ENCODE measurements around the gene PARVG. TPM values are rescaled to one million over a fixed set of nuclear protein-coding genes. Genes with fewer than 3 reads are reported as not detected.

Gene PARVG
- total and polyA plus RNA-seq, 2 donors (not counting 3 experiments of a cell fraction or from before 2014, with no cell fraction given): 0.82 TPM; not detected in 1

GRCh38 chr22:44206330-44206645 is 25.6 kb downstream of the PARVG start:
- H3K4me2 ChIP-seq (ENCODE audit: insufficient read depth, low read length): no peak overlapping the region
- H3K4me1 ChIP-seq (ENCODE audit: control insufficient read depth, extremely low read depth, insufficient read depth, low read length): no peaks in the 10 kb centered on the region
- CTCF ChIA-PET: no interaction called here
- POLR2A ChIA-PET: no interaction called here
- no peaks in the 10 kb centered on the region for H3K9me3 ChIP-seq (replicated peaks; ENCODE audit: control insufficient read depth, insufficient read depth, low read length)
- H3K9me1 ChIP-seq (replicated peaks; ENCODE audit: control insufficient read depth, extremely low read depth, insufficient read depth, low read length): no peaks in the 10 kb centered on the region
- no peaks in the 10 kb centered on the region for H3K79me2 ChIP-seq (ENCODE audit: control insufficient read depth, insufficient read depth, low read length)
- BruUV-seq (replicated peaks): no TSS peak
- H3K4me3 ChIP-seq (replicated peaks in 1 of 3; ENCODE audit: insufficient read depth in 1 of 3, low read depth in 1 of 3, low read length in 3 of 3): no peak overlapping the region
- H2AFZ ChIP-seq (ENCODE audit: low read depth, low read length): no peak overlapping the region
- no peak for TF ChIP-seq JUN (IDR thresholded peaks at IDR 0.05; ENCODE audit: borderline replicate concordance, insufficient read depth, insufficient read length, low read depth)
- TF ChIP-seq EZH2 (IDR thresholded peaks at IDR 0.05; ENCODE audit: borderline replicate concordance, low read depth, low read length, severe bottlenecking): no peak
- TF ChIP-seq GATA2 (IDR thresholded peaks at IDR 0.05; ENCODE audit: insufficient read depth, insufficient read length, low read depth, low read length): no peak
- no peak for TF ChIP-seq POLR2A (IDR thresholded peaks at IDR 0.05; ENCODE audit: low read depth, low read length)
- no peak for TF ChIP-seq MAX (IDR thresholded peaks at IDR 0.05; ENCODE audit: insufficient read depth, insufficient read length)
- intact Hi-C loops (cut with micrococcal nuclease) (no loop called here), dilution Hi-C loops (cut with MboI; ENCODE audit: extremely low pct_ligation_motif_present, low sequenced_read_pairs) (no loop called here)
- FAIRE-seq: no peak
- H4K20me1 ChIP-seq (replicated peaks; ENCODE audit: control insufficient read depth, extremely low read depth, insufficient read depth, low read length): no peaks in the 10 kb centered on the region
- no peaks in the 10 kb centered on the region for H3K36me3 ChIP-seq (ENCODE audit: control insufficient read depth in 2 of 2, extremely low read depth in 1 of 2, insufficient read depth in 2 of 2, low read length in 2 of 2)
- DNase-seq (ENCODE audit: low read depth, low spot score): no peak
- no peak overlapping the region for H3K9ac ChIP-seq (replicated peaks; ENCODE audit: extremely low read depth, insufficient read depth, low read length)
- no peak overlapping the region for H3K27ac ChIP-seq (ENCODE audit: insufficient read depth, low read depth, low read length)
- no peaks in the 10 kb centered on the region for H3K27me3 ChIP-seq (ENCODE audit: control insufficient read depth in 2 of 2, insufficient read depth in 2 of 2, low read length in 2 of 2)

GRCh38 chr22:44206696-44207095 is 26.0 kb downstream of the PARVG start:
- Histone ChIP-seq H2AFZ (ENCODE audit: low read depth, low read length) (no peak overlapping the region), H3K9ac (replicated peaks; ENCODE audit: extremely low read depth, insufficient read depth, low read length) (no peak overlapping the region), H3K36me3 (ENCODE audit: control insufficient read depth in 2 of 2, extremely low read depth in 1 of 2, insufficient read depth in 2 of 2, low read length in 2 of 2) (no peaks in the 10 kb centered on the region), H3K4me1 (ENCODE audit: control insufficient read depth, extremely low read depth, insufficient read depth, low read length) (no peaks in the 10 kb centered on the region), H3K4me3 (replicated peaks in 1 of 3; ENCODE audit: insufficient read depth in 1 of 3, low read depth in 1 of 3, low read length in 3 of 3) (no peak overlapping the region), H3K27ac (ENCODE audit: insufficient read depth, low read depth, low read length) (no peak overlapping the region), H4K20me1 (replicated peaks; ENCODE audit: control insufficient read depth, extremely low read depth, insufficient read depth, low read length) (no peaks in the 10 kb centered on the region), H3K4me2 (ENCODE audit: insufficient read depth, low read length) (no peak overlapping the region), H3K9me3 (replicated peaks; ENCODE audit: control insufficient read depth, insufficient read depth, low read length) (no peaks in the 10 kb centered on the region), H3K27me3 (ENCODE audit: control insufficient read depth in 2 of 2, insufficient read depth in 2 of 2, low read length in 2 of 2) (no peaks in the 10 kb centered on the region), H3K79me2 (ENCODE audit: control insufficient read depth, insufficient read depth, low read length) (no peaks in the 10 kb centered on the region), H3K9me1 (replicated peaks; ENCODE audit: control insufficient read depth, extremely low read depth, insufficient read depth, low read length) (no peaks in the 10 kb centered on the region)
- no peak for TF ChIP-seq FOS (IDR thresholded peaks at IDR 0.05; ENCODE audit: borderline replicate concordance, insufficient read depth, low read length)
- no peak for TF ChIP-seq GATA2 (IDR thresholded peaks at IDR 0.05; ENCODE audit: insufficient read depth, insufficient read length, low read depth, low read length)
- BruUV-seq (replicated peaks): no TSS peak
- intact Hi-C loops (cut with micrococcal nuclease): no loop called here
- no peak for DNase-seq (ENCODE audit: low read depth, low spot score)
- no peak for FAIRE-seq
- CTCF ChIA-PET: no interaction called here
- POLR2A ChIA-PET: no interaction called here
- dilution Hi-C loops (cut with MboI; ENCODE audit: extremely low pct_ligation_motif_present, low sequenced_read_pairs): no loop called here

All from endothelial cell of umbilical vein (primary cell).